Activated gamma-delta T cell treated with Interleukin-2 at 50 U/mL for 16 hours (primary cell): ENCODE data around the gene STS.
"Not testable (repeated sequence)": the region's sequence is repeated elsewhere in the genome, so short reads cannot be mapped to it uniquely, and the experiment has no call there.

ENCODE experiments used
- DNase-seq: peaks from one replicate; pipeline ENCODE4 v3.0.0-alpha.2; 2020

STS gene

GRCh38 chrX:7139202-7140081 lies 8.1 kb upstream of the STS start:
- DNase-seq = no peak

- no peak for DNase-seq
Measured at GRCh38 chrX:7143076-7143475, 4.4 kb upstream of the STS start.

GRCh38 chrX:7143941-7144525 lies 3.5 kb upstream of the STS start:
- DNase-seq = no peak

- no peak for DNase-seq
Measured at GRCh38 chrX:7145454-7145853, 2.1 kb upstream of the STS start.

DNA sequence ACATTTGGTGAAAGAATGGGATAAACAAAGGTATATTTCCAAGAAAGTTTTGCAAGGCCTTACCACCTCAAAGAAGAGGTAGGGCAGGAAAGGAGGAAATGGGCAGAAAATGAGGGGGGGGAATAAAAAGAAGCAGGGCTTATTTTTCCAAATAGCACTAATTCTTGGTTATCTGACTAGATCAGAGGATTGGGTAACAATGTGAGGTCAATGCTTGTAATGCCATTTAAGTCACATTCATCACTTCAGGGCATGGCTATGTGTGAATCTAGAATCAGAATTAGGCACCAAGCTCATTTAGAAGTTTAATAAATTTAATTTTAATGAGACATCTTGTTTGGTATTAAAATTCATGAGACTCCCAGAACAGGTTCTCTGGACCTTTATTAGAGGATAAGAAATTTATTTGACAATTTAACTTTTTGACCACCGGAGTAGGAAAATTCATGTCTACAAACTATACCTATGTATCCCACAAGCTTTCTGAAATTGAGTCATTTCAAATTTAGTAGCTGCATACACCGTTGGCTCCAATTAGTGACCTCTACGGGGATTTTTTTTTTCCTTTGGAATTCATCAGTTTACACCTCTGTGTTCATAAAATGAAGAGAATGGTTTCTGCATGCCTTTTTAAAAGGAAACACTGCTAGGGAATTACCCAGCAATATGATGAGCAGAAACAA lies 1.4 kb upstream of the STS start:
- no peak for DNase-seq

DNA sequence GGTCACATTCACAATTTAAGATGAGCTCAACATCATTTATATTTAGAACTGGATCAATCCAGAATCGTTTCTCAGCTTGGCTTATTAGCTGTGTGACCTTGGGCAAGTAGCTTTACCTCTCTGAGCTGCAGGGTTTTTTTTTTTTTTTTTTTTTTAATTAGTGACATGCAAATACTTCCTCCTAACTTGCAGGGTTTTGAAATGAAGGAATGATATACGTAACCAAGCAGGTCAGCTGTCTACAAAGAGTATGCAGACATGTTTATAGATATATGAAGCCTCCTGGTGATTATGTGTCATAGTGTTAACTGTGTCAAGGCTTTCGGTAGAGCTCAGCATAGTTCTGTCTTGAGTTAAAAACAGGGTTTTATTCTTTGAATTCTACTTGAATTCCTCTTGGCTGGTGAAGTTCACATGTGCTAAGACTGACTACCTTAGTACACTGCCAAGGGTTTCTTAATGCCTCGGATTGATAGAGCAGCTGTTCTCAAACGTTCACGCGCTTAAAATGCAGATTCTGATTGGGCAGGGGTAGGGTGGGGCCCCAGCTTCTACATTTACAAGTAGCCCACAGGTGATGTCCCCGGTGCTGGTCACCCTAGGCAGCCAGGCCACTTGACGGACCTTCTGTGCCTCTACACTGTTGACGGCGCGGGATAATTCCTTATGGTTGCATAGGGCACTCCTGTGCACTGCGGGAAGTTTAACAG lies 654 bp upstream of the STS start:
- no peak for DNase-seq

GRCh38 chrX:7147978-7148854 lies 704 bp downstream of the STS start, which contains the start of gene PUDP:
Gene PUDP, minus strand, starts transcription at chrX:7148153. Its CDS starts 40 bp downstream, at chrX:7148113.
- peak; percentile 88 for DNase-seq

DNA sequence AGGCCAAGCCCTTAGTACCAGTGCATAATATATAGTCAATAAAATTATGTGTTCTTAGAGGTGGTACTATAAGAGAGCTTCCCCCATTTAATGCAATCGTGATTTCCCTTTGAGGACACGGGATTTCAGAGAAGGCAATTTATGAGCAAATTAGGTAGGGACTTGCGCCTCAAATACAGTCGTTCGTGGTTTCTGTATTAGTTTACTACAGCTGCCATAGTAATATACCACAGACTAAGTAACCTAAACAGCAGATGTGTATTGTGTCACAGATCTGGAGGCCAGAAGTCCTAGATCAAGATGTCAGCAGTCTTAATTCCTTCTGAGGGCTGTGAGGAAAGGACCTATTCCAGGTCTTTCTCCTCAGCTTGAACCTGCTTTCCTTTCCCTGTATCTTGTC lies 1.9 kb downstream of the STS start:
- no peak for DNase-seq

DNA sequence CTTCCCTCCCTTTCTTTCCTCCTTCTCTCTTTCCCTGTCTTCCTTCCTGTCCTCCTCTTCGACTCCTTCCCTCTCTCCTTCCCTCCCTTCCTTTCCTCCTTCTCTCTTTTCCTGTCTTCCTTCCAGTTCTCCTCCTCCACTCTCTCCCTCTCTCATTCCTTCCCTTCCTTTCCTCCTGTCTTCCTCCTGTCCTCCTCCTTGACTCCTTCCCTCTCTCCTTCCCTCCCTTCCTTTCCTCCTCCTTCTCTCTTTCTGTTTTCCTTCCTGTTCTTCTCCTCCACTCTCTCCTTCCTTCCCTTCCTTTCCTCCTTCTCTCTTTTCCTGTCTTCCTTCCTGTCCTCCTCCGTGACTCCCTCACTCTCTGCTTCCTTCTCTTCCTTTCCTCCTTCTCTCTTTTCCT lies 5.7 kb downstream of the STS start:
- no peak for DNase-seq

DNA sequence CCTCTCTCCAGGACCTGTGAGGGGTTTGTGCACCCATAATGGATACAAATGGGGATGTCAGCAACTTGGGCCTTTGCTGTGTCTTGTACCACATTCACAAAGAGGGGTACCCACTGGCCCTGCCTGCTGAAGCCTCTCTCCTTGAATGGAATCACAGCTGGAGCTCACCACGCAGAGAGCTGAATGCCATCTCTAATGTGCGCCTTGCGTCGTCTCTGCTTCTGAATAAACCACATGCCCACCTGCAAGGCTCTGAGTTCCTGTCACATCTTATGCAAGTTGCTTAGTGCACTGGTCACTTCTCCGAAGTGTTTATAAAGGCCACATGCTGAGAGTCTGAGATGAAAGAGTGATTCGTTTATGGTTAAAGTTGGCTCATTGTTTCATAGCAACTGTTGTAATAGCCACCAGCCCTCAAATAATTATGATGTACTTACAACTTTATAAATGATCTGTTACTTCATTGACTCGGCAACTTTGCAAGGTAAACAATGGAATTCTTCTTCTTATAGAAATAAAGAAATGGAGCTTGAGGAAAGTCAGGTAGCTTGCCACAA lies 6.6 kb downstream of the STS start:
- DNase-seq = no peak

- DNase-seq = no peak
Measured at GRCh38 chrX:7155163-7155562, 7.7 kb downstream of the STS start.

- DNase-seq = no peak
Measured at GRCh38 chrX:7156879-7157278, 9.4 kb downstream of the STS start.

DNA sequence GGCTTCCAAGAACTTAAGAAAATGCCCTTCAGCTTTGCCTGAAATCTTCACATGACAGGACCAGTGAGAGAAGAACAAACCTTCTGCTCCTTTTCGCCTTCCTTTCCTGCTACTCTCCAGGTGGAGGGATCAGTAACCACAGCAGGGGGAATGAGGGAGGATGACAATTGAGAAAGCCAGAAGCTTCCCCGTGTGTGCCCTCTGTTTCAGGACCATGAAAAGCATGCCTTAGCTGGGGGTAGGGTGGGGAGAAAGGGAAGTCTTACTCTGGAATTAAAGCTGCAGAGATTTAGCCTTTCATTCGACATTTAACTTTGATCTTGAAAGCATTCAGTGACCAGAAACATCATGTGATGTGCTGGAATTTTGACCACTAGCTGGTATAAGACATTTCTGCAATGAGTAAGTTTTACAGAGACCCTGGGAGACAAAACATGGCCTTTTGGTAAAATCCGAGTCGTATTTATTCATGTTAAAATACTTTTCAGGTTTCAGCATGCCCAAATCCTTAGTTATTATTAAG lies 11.0 kb downstream of the STS start:
- no peak for DNase-seq

DNA sequence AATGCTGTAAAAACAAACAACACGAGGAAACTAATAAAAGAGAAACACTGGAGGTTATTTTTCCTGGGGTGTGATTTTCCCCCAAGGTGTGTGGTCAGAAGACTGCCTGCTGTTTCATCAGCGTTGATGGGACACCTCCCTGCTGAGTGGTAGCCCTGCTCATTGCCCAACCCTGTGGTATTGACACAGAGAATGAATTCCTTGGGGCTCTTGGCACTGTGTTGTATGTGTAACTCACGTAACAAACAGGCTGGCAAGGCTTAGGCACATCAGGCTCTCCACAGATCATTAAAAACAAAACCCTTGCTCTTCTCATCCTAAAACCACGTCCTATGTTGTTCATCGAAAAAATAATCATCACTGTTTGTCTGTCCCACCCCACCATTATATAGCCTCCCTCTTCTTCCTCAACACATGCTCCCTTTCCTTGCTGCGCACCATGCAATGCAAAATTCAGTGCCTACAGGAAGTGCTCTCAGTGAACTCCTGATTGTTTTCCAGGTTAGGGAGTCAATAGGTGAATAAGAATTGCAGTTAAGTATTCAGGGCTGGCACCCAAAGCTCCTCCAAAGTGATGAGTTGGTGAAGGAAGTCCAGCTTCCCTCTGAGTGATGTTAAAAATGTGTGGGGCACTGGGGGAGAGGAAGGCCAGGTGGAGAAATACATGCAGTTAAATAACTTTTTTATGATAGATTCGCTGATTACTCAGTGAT lies 11.8 kb downstream of the STS start:
- DNase-seq = no peak

DNA sequence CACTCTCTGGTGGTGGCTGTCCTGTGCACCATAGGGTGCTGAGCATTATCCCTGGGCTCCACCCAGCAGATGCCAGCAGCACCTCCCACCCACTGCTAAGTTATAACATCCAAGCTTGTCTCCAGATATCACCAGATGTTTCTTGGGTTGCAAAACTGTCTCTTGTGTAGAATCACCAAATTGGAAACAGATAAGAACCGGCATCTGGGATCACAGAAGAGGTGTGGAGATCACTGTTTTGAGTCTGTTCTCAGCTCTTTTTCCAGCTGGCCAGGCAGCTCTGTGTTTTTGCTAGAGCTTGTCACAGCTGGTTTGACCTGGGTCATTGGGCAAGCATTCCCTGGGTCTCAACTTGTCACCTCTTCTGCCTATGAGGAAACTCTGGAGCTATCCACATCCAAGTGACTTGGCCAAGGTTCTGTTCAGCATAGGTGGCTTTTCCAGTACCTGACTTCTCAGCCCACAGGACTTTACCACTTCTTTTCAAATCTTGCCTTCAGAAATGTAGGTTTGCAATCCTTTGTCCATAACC lies 15.7 kb downstream of the STS start:
- no peak for DNase-seq

DNA sequence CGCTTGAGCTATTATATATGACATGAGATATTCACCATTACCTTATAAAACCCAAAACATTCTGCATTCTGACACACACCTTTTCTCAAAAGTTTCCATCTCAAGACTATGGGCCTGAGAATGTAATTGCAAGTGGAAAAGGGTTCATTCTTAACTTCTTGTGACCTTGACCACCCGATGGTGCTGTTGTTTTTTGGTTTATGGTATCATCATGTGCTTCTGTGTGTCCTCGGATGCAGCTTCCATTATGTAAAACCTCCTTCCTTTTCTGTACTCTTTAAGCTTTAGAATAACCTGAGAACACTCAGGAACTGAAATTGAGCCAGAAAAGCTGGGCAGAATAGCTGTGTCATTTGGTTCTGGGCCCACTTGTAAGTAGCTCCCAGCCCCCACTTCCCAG lies 16.7 kb downstream of the STS start:
- DNase-seq = no peak

DNA sequence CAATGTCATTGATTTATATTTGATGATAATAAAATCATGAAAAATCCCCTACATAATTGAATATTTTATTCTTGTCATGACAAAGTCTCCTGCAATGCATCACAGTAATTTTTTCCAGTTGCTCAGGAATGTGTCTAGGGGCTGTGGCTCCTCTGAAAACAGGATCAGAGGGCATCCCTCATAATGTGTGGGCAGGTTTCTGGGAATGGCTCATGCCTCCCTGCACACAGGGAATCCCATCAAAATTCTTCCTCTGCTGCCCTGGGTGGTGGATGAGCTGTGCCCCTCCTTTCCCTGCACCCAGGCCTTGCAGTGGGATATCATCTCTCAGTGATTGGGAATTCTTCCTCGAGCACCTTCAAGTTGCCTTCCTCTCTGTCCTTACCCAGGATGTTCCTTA lies 20.9 kb downstream of the STS start:
- DNase-seq = no peak

DNA sequence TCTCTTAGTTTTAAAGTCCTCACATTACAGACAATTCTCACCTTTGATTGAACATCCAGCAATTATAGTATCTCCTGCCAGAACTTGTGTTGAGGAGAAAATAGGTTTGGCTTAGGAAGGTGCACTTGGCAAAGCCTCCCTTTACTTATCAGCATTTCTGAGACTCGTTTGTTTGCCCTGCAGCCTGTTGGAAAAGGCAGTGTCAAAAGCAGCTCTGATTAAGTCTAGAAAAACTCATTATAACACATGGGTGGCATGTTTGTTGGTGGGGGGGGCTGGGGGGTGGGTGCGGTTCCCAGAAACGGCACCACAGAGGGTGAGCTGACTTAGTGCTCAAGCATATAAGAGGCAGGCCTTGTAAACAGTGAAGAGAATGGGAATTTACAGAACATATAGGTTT lies 22.1 kb downstream of the STS start:
- no peak for DNase-seq

- peak; percentile 36 for DNase-seq
Measured at GRCh38 chrX:7170898-7171297, 23.4 kb downstream of the STS start.

GRCh38 chrX:7178859-7179258 lies 31.3 kb downstream of the STS start:
- not testable (repeated sequence) for DNase-seq

- DNase-seq = no peak
Measured at GRCh38 chrX:7179446-7179845, 31.9 kb downstream of the STS start.
